Putamen (tissue), 1 donor: ENCODE data around the gene CFAP61.

Source experiments
- DNase-seq: peaks from one replicate; pipeline ENCODE4 v3.0.0-alpha.2; 2016; ENCODE audit warnings: low spot score

Gene CFAP61

DNA sequence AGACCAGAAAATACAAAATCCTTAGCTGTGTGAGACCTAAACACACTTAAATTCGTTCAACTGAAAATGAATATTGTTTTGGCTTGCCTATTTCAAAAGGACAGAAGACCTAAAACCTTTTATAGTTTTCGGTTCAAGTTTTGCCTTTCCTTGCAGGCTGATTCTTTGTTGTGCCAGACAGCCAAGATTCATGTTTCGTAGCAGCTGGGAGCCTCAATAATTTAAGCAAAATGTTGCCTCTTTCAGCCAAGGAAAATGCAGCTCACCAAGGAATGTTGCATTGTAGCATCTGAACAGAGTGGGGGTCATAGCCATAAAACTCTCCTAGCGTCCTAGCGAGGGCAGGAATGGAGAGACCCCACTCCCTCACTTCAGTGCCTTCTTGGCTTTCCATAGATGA is 223.3 kb downstream of the CFAP61 start:
- DNase-seq = no peak

DNA sequence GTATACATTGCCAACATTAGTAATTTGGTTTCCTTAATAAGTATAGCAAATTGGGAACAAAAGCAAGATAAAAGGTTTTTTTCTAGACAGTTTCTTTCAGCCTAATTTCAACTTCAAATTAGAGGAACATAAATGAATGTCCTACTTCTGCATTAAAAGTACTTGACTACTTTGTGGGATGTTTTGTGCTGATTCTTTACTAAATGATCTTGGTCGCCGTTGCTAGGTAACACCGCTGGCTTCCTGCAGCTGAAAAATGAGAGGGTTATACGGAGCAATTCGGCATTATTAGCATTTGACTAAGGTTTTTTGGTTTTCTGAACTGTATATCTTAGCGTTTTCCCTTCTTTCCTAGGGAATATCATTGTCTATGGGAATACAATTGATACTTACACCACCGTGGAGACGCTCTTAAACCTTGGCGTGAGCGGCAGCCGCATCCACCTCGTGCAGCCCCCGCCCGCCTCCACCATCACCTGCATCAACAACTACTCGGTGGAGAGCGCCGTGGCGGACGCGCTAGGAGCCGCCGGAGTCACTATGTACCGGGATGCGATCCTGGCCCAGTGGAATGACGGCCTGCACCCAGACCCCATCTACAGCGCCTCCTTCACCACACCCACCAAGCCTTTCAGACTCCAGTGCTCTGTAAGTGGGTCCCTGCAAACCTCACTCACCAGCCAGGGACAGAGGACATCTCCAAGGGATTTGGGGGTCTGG is 224.6 kb downstream of the CFAP61 start:
- DNase-seq = peak; percentile 7

DNA sequence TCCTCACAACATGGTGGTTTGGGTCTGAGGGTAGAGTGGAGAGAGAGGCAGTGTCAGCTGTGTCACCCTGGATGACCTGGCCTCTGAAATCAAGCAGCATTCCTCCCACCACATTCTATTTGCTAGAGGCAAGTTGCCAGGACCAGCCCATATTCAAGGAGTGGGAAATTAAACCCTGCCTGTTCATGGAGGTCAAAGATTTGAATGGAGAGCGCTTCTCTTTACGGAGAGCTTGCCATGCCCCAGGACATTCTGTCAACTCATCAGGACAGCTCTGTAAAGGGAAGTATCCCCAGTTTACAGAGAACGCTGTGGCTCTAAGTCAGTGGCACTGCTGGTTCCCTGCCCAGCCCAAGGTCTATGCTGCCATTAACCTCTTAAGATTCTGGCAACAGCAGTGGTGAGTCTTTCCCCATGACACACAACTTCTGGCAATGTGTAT is 225.6 kb downstream of the CFAP61 start:
- DNase-seq = no peak

DNA sequence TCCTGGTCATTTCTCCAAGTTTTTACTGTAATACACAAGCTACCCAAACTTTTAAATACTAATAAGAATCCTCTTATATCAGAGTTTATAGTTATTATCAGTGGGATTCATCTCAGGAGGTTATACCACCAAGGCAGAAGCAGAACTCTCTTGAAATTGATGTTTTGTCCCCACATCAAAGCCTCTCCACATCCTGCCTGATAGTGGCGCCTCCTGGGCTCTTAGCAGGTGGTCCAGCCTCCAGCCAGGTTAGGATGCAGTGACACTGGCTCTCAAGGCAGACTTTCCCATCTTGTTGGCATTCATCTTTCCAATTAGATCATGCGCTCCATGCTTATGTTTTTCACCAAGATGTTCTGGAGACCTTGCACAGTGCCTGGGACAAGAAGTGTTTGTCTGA is 233.7 kb downstream of the CFAP61 start:
- DNase-seq = no peak

DNA sequence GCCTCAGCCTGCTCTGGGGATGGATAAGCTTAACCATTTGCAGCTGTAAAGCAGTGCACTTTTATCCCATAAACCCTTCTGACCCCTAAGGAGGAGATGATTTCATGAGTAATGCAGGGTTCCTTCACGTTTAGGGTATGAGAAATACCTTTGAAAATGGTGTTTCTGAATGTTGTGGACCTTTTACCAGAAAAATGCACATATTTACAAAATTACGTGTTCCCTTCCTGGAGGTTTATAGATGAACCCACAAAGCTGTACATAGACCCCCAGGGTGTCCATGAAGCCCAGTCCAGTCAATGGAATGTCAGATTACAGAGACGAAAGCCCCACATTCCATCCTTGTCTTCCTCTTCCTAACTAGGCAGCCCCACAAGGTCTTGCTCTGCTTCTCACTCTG is 237.0 kb downstream of the CFAP61 start:
- DNase-seq = no peak

DNA sequence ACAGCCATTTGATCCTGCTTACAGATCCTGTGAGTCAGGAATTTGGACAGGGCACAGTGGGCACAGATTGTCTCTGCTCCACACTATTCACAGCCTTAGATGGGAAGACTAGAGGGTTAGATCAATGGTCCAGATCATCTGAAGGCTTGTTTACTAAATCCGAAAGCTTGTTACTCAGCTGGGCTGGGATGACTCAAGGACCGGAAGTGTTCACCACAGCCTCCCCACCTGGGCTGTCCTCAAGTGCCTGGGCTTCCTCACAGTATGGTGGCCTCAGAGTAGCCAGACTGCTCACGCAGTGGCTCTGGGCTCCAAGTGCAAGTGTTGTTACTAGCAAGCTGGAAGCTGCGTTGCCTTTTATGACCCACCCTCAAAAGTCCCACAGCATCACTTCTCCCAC is 240.1 kb downstream of the CFAP61 start:
- no peak for DNase-seq

DNA sequence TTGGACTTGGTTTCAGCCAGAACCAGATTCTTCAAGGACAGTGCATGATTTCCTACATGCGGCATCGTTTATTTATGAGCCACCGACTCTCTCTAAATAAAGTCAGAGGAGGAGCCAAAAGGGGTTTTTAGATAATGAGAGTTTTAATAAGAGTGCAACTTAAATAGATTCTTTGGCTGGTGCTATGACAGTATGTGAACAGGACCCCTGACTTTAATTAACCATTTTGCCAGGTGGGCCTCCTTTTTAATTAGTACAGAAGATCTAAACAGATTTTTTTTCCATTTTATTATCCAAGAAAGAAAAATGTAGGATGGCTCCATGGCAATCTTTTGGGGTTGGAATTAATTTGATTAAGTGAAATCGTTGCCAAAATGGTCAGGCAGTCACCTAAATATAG is 240.8 kb downstream of the CFAP61 start:
- DNase-seq = no peak

DNA sequence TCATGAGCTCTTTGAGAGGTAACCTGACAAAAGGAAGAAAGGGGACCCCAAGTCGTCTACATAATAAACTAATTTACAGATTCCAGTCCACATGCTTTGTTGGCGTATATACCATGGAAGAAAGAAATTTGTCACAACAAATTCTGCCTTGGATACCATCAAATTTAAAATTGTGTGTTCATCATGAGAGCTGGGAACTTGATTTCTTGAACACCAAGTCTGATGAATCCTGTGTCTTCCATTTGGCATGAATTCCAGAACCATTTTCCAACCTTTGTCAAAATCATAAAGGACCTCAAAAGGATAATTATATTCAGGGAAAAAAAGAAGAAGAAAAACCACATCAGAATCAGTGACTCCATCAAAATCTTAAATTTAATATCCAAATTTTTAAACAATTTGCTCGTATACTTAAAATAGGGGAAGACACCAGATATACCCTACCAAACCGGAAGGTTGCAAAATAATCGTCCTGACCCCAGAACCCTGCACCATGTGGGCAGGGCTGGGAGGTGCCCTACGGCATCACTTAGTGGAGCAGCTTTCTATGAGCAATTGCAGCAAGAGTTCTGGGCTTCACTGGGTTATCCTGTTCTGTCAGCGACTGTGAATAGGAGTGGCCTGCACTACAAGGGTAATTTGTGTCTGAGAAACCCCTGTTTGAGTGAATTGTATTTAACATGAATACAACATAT is 241.5 kb downstream of the CFAP61 start:
- no peak for DNase-seq

DNA sequence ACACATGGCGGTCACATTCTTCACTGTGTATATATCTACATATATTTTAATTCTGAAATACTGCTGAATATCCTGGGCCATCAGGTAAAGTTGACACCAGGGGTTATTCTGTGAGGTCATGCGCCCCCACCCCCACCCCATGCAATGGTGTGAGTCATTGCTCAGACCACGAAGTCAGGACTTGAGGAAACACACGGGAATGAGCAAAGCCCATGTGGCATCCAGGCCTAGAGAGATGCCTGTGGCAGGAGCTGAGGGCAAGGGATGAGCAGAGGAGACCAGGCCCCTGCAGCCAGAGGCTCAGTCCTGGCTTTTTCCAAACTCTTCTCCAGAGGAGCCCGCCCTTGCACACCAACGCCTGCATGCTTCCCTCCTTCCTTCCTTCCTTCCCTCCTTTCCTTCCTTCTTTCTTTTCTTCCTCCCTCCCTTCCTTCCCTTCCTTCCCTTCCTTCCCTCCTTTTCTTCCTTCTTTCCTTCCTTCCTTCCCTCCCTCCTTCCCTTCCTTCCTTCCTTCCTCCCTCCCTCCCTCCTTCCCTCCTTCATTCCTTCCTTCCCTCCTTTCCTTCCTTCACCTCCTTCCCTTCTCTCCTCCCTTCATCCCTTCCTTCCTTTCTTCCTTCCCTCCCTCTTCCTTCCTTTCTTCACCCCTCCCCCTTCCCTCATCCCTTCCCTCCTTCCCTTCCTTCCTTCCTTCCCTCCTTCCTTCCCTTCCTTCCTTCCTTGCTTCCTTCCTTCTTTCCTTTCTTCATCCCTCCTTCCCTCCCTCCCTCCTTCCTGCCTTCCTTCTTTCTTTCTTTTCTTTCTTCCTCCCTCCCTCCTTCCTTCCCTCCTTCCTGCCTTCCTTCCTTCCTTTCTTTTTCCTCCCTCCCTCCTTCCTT is 243.5 kb downstream of the CFAP61 start:
- DNase-seq = no peak

DNA sequence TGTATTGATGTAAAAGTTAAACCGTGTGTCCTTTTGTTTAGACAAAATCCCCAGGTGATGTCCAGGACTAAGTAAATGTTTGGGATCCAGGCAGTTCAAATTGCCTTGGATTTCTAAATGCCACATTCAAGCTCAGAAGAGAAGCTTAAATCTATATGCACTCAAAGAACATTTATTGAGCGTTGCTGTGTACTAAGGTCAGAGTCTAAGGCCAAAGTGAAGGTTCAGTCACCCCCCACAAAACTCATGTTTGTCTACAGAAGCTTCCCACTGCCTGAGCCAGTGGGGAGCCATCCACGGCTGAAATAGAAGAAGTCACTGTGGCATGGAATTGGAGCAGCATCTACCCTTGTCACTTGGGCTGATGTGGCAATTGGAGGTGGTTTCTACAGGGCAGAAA is 244.8 kb downstream of the CFAP61 start:
- no peak for DNase-seq

DNA sequence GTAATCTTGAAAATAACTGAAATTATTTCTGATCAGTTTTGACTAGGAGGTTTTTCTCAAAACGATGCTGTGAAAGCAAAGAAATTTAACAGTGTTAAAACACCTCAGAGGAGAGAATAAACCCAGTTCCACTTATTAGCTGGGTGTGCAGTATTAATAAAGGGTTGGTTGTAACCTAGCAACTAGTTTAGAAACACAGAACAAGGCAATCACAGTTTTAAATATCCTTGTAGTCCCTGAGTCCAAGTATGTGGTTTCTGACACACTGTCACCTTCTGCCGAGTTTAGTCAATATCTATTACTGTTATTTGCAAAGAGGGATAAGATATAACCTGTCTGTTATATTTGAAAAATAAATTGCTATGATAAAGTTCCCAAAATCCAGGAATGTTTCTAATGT is 245.4 kb downstream of the CFAP61 start:
- no peak for DNase-seq

DNA sequence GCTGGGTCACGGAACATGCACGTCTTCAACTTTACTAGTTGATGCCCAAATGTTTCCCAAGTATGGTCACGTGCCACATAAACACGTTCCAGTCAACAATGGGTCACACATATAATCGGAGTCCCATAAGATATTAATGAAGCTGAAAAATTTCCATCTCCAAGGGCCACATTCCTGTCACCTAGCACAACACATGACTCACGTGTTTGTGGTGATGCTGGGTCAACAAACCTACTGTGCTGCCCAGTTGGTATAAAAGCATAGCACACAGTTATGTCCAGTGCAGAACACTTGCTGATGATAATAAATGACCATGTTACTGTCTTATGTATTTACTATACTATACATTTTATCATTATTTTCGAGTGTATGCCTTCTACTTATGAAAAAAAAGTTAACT is 247.6 kb downstream of the CFAP61 start:
- no peak for DNase-seq

DNA sequence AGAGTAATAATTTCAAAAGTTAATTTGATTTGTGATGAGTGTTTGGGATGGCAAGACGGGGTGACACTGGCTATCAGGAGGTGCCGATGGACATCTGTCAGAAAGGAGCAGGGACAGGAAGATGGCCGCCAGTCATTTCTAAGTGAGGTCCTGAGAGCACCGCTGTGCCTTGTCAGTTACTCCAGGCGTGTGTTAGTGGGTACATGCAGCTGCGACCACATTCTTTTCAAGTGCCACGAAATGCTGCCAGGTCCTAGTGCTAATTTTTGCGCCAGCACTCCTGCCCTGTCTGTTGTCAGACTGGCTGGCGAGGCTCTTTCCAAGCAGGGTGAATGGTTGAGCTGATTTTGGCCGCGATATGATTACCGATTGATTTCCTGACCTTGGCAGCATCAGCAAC is 251.0 kb downstream of the CFAP61 start:
- no peak for DNase-seq

DNA sequence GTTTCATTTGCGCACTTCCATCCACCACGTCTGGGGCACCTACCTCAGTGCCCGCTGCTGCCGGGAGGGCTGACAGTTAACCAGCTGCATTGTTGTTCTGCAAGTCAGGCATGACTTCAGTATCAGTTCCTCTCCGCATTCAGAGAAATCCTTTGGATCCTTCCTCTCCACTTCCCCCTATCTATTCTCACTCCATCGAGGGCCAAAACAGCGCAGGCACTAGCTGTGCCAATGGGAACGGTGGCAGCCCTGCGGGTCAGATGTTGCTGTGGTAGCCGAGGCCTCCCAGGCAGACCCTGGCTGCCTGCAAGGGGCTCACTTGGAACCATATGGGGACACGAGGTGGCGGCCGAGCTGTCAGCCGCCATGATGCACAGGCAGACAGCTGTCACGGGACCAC is 251.4 kb downstream of the CFAP61 start:
- DNase-seq = peak; percentile 29

DNA sequence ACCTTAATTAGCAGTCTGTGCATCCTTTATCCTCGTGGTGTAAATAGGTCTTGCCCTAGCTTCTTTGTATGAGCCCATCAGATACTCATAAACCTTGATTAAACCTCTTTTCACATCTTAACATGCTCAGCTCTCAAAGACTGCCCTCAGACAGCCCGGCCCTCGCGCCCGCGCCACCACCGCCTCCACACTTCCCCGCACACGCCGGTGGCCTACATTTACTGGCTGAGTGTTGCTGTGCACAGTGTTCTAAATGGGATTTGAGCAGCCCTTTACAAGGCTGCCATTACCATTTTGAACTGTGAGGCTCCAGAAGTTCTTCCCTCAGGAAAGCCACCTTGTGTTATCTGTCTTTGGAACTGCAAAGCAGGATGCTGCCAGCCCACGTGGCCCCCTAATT is 252.6 kb downstream of the CFAP61 start:
- DNase-seq = peak; percentile 15

DNA sequence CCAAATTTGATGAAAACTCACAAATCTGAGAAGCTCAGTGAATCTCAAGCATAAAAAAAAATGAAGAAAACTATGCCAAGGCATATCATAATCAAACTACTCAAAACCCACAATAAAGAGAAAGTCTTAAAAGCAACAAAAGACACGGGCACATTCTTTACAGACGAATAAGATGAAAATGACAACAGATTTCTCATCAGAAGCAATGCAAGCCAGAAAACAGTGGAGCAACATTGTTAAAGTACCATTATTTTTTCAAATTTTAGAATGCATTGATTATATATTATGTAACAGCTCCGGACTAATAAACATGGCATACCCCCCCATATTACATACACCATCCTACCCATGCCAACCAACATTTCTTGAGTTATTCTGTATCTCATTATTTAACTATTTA is 260.2 kb downstream of the CFAP61 start:
- DNase-seq = no peak

DNA sequence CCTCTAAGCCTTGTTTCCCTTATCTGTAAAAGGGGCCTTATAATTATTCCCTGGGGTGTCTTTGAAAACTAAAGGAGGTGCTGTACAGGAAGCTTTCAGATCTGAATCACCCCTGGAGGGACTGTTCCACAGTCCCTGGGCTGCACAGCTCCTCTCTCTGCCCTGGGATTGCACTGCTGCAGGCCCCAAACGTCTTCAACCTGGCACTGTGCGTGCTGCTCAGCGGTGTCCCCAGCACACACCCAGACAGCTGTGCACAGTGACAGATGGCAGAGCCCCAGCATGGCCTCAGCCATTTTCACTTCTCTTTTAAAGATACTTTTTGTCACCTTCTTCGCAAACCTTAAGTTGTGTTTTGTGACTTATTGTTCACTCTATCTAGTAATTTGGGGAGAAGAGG is 264.9 kb downstream of the CFAP61 start:
- DNase-seq = no peak

DNA sequence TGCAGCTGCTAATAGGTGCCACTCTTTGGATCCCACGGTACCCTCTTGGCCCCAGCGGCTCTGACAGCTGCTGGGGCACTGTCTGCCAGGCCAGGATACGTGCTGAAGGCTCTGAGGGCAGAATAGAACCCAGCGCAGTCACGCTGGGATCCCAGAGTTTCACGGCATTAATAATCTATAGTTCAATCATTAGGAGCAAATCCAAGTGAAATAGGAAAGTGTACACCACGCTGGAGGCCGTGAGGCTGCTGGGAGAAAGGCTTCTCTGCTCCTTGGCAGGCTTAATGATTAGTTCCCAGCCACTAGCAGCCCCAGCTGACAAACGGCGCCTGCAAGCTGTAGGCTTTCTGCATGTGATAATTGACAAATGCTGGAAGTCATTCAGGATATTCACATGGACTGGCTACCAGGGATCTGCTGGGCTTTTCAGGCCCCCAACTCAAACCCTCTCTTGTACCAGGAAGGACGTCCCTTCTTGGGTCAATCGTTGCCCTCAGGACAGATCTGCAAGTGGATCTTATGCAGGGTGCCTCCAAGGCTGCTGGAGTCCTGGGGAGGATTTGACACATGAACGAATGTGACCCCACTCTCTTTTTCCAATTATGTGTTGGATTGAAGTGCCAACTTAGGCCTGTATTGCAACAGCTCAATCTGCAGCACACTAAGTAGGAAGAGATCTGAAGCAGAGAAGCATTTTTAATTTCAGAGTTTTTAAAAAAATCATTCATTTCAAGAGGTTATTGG is 265.5 kb downstream of the CFAP61 start:
- no peak for DNase-seq

DNA sequence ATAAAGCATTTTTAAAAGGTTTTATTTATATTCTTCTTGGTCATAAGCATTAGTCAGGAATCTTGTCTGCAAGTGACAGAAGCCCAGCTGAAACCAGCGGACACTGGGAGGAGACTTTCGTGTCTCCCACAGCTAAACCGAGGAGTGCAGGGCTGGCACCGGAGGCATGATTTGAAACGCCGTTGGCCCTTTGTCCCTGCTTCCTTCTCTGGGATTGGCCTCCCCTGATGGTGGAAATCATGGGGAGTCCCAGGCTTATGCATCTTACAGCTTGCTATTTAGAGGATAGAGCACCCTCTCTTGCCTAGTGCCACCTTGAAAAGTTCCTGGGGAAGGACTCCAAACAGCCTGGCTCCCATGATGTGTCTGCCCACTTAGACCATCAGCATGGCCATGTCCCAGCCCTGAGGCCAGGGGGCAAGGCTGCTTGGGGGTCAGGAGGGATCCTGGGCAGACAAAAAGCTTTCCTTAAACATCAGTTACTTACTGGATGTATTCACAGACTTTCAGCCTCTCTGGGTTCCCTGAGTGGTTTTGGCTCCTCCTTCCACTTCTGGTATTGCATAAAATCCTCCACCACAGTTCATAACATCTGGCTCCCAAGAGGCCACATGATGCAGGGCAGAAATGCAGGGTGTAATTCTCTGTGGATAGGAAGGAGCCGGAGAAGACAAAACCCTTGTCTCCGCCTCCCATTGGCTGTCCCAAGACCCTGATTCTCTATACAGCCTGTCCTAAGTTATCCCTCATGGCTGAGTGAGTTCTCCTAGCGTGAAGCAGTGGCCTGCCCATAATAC is 266.2 kb downstream of the CFAP61 start:
- no peak for DNase-seq

DNA sequence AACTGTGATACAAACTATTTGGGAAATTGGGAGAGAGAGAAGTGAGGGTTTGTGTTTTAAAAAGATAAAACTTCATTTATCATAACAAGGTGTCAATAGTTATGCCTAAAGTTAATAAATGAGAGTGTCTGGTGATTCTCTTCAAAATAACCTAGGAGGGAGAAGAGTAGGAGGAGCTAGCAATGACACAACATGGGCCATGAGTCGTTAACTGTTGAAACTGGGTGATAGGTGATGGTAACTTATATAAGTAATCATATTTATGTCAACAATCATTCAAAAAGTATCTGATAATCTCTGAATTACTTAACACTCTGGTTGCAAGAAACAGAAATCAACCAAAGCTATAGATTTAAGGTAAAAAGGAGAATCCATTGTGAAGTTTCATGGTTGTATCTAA is 268.8 kb downstream of the CFAP61 start:
- no peak for DNase-seq

DNA sequence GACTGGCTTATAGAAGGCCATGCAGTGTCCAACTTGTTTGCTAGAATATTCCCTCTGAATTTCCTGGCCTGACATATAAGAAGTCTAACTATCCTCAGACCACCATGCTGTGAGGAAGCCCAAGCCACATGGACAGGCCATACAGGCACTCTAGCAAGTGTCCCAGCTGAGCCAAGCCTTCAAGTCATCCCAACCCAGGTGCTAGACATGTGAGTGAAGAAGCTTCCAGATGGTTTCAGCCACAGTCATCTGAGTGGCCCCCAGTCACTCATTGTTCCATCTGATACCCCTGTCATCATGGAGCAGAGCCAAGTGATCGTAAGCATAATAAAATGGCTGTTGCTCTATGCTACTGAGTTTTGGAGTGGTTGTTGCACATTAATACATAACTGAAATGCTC is 269.6 kb downstream of the CFAP61 start:
- no peak for DNase-seq
